OCI-LY1 (cell line): ENCODE measurements around the gene CTAGE4.

ENCODE experiments used
- H2AFZ ChIP-seq: fragments of 200-600 bp; sonication (generic), shearing (Covaris generic); 2 replicates; pipeline ENCODE4 v1.6.0; 2014; ENCODE audit warnings: antibody characterized with exemption, mild to moderate bottlenecking, low read length
- H3F3A ChIP-seq: fragments of 200-600 bp; sonication (generic), shearing (Covaris generic); 2 replicates; pipeline ENCODE4 v1.6.0; 2014; ENCODE audit warnings: mild to moderate bottlenecking, antibody characterized with exemption, low read length, moderate library complexity; ENCODE audit not compliant: insufficient read depth
- H3K27ac ChIP-seq: fragments of 200-600 bp; sonication (generic); 2 replicates; pipeline ENCODE4 v1.5.1; 2014; ENCODE audit warnings: low read length, mixed run types, mild to moderate bottlenecking, low read depth; ENCODE audit not compliant: poor library complexity, severe bottlenecking
- H3K27me3 ChIP-seq: fragments of 200-600 bp; sonication (generic); 2 replicates; pipeline ENCODE4 v1.6.0; 2014; ENCODE audit warnings: antibody characterized with exemption, mild to moderate bottlenecking, low read length, moderate library complexity; ENCODE audit not compliant: insufficient read depth
- H3K36me3 ChIP-seq: fragments of 200-600 bp; sonication (generic); 2 replicates; pipeline ENCODE4 v1.6.1; 2014; ENCODE audit warnings: mild to moderate bottlenecking, antibody characterized with exemption, low read length, moderate library complexity, mixed read lengths; ENCODE audit not compliant: insufficient read depth
- H3K4me1 ChIP-seq: fragments of 200-600 bp; sonication (generic); 2 replicates; pipeline ENCODE4 v1.5.1; 2014; ENCODE audit warnings: mild to moderate bottlenecking, low read length, moderate library complexity; ENCODE audit not compliant: insufficient read depth, severe bottlenecking
- H3K4me2 ChIP-seq: fragments of 200-600 bp; sonication (generic), shearing (Covaris generic); 2 replicates; pipeline ENCODE4 v1.6.1; 2014; ENCODE audit warnings: low read length
- H3K4me3 ChIP-seq: fragments of 200-600 bp; sonication (generic); 2 replicates; pipeline ENCODE4 v1.5.1; 2014; ENCODE audit warnings: low read length, low read depth, mild to moderate bottlenecking, mixed read lengths; ENCODE audit not compliant: poor library complexity, severe bottlenecking
- H3K79me2 ChIP-seq: fragments of 200-600 bp; shearing (Covaris generic); 2 replicates; pipeline ENCODE4 v1.6.1; 2016; ENCODE audit warnings: mixed run types, low read length, mixed read lengths; ENCODE audit not compliant: insufficient read depth
- H3K9ac ChIP-seq: fragments of 200-600 bp; sonication (generic), shearing (Covaris generic); 2 replicates; pipeline ENCODE4 v1.6.1; 2014; ENCODE audit warnings: mild to moderate bottlenecking, low read length, mixed read lengths
- H3K9me2 ChIP-seq: fragments of 200-600 bp; sonication (generic), shearing (Covaris generic); 2 replicates; pipeline ENCODE4 v1.6.1; 2014; ENCODE audit warnings: low read depth, mild to moderate bottlenecking, low read length, mixed read lengths
- H3K9me3 ChIP-seq: fragments of 200-600 bp; shearing (Covaris generic); 2 replicates; pipeline ENCODE4 v1.6.1; 2014; ENCODE audit warnings: low read length, mixed read lengths
- H4K20me1 ChIP-seq: fragments of 200-600 bp; sonication (generic), shearing (Covaris generic); 2 replicates; pipeline ENCODE4 v1.6.0; 2016; ENCODE audit warnings: mild to moderate bottlenecking, low read length; ENCODE audit not compliant: insufficient read depth
- EZH2 ChIP-seq: fragments of 200-600 bp; sonication (generic), shearing (Covaris generic); IDR thresholded peaks from 2 replicates; pipeline ENCODE4 v1.8.0; 2017; ENCODE audit warnings: borderline replicate concordance, mixed run types, mild to moderate bottlenecking, antibody characterized with exemption, low read length, moderate library complexity, mixed read lengths
- TF ChIP-seq, protein P1 (sequence below): fragments of 200-600 bp; sonication (generic), shearing (Covaris generic); IDR thresholded peaks from 2 replicates; pipeline ENCODE4 v1.5.1; 2017; ENCODE audit warnings: mild to moderate bottlenecking, antibody characterized with exemption, low read length, moderate library complexity, mixed read lengths

CTAGE4 gene

DNA sequence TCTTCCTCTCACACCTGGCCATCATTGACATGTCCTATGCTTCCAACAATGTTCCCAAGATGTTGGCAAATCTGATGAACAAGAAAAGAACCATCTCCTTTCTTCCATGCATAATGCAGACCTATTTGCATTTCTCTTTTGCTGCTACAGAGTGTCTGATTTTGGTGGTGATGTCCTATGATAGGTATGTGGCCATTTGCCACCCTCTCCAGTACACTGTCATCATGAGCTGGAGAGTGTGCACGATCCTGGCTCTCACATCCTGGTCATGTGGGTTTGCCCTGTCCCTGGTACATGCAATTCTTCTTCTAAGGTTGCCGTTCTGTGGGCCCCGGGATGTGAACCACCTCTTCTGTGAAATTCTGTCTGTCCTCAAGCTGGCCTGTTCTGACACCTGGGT, 41.1 kb upstream of the CTAGE4 start:
- H3K4me1 ChIP-seq, result no peaks in the 10 kb centered on the region
- no peaks in the 10 kb centered on the region for H3K9me3 ChIP-seq
- H3K79me2 ChIP-seq, result no peaks in the 10 kb centered on the region; the same call in 1 of the 2 replicates
- H3K4me2 ChIP-seq, result no peak overlapping the region
- no peaks in the 10 kb centered on the region for H3F3A ChIP-seq
- TF ChIP-seq EZH2, result no peak
- TF ChIP-seq, protein P1, sequence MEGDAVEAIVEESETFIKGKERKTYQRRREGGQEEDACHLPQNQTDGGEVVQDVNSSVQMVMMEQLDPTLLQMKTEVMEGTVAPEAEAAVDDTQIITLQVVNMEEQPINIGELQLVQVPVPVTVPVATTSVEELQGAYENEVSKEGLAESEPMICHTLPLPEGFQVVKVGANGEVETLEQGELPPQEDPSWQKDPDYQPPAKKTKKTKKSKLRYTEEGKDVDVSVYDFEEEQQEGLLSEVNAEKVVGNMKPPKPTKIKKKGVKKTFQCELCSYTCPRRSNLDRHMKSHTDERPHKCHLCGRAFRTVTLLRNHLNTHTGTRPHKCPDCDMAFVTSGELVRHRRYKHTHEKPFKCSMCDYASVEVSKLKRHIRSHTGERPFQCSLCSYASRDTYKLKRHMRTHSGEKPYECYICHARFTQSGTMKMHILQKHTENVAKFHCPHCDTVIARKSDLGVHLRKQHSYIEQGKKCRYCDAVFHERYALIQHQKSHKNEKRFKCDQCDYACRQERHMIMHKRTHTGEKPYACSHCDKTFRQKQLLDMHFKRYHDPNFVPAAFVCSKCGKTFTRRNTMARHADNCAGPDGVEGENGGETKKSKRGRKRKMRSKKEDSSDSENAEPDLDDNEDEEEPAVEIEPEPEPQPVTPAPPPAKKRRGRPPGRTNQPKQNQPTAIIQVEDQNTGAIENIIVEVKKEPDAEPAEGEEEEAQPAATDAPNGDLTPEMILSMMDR, result no peak
- H3K36me3 ChIP-seq, result no peaks in the 10 kb centered on the region
- no peaks in the 10 kb centered on the region for H4K20me1 ChIP-seq
- no peak overlapping the region for H3K9ac ChIP-seq
- H3K9me2 ChIP-seq, result no peaks in the 10 kb centered on the region
- H3K27me3 ChIP-seq, result no peaks in the 10 kb centered on the region
- no peak overlapping the region for H3K27ac ChIP-seq
- no peak overlapping the region for H2AFZ ChIP-seq
- H3K4me3 ChIP-seq, result no peak overlapping the region

DNA sequence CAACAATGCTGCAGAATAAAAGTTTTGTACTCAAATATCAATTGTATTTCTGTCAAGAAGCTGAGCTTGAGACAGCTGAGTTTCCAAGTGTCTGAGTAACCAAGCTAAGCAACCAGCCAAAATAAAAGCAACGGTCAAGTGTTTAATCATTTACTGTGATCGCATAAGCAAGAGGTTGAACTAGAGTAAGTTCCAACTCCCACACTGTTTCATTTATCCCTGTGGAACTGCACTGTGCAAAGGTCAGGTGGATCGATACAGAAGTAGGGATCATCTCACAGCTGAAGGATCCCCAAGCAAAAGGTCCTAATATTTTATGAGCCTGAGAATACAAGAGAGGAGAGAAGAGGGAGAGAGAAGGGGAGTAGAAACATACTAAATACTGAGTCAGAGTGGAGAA, 38.8 kb upstream of the CTAGE4 start:
- H3K27ac ChIP-seq, result no peak overlapping the region

DNA sequence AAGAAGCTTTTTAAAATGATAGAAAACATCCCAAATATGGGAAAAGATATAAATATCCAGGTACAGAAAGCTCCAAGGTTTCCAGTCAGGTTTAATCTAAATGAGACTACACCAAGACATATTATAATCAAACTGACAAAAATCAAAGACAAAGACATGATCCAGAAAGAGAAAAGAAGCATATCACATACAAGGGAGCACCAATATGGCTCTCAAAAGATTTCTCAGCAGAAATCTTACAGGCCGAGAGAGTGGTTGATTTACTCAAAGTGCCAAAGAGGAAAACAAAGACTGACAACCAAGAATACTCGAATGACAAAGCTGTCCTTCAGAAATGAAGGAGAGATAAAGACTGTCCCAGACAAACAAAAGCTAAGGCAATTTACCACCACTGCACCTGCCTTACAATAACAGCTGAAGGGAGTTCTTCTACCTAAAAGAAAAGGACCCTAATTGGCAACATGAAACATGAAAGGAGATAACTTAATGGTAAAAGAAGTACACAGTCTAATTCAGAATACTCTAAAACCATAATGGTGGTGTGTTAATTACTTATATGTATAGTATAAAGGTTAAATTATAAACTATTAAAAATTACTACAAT, 34.9 kb upstream of the CTAGE4 start:
- H2AFZ ChIP-seq, result no peak overlapping the region
- H4K20me1 ChIP-seq, result no peaks in the 10 kb centered on the region
- H3K9me3 ChIP-seq, result no peaks in the 10 kb centered on the region; the same call in 1 of the 2 replicates
- H3F3A ChIP-seq, result no peaks in the 10 kb centered on the region
- no peaks in the 10 kb centered on the region; the same call in 1 of the 2 replicates for H3K79me2 ChIP-seq
- no peak overlapping the region for H3K4me3 ChIP-seq
- H3K4me2 ChIP-seq, result no peak overlapping the region
- H3K9ac ChIP-seq, result no peak overlapping the region
- H3K27me3 ChIP-seq, result no peaks in the 10 kb centered on the region
- no peak overlapping the region for H3K27ac ChIP-seq
- TF ChIP-seq EZH2, result no peak
- TF ChIP-seq, protein P1, result no peak
- no peaks in the 10 kb centered on the region for H3K36me3 ChIP-seq
- H3K9me2 ChIP-seq, result no peaks in the 10 kb centered on the region
- no peaks in the 10 kb centered on the region for H3K4me1 ChIP-seq

More for the DNA sequence above, 38.8 kb upstream of the CTAGE4 start:
- H3K9ac ChIP-seq, result no peak overlapping the region
- H4K20me1 ChIP-seq, result no peaks in the 10 kb centered on the region
- TF ChIP-seq EZH2, result no peak
- TF ChIP-seq, protein P1, result no peak
- H3K27me3 ChIP-seq, result no peaks in the 10 kb centered on the region
- H3K4me3 ChIP-seq, result no peak overlapping the region
- H3K9me3 ChIP-seq, result no peaks in the 10 kb centered on the region
- no peaks in the 10 kb centered on the region for H3F3A ChIP-seq
- H3K36me3 ChIP-seq, result no peaks in the 10 kb centered on the region
- no peaks in the 10 kb centered on the region for H3K9me2 ChIP-seq
- no peaks in the 10 kb centered on the region; the same call in 1 of the 2 replicates for H3K79me2 ChIP-seq
- no peak overlapping the region for H3K4me2 ChIP-seq
- no peak overlapping the region for H2AFZ ChIP-seq
- H3K4me1 ChIP-seq, result no peaks in the 10 kb centered on the region
